ENCODE data around the gene NDUFB10. TPM values are rescaled to one million over a fixed set of nuclear protein-coding genes. Genes with fewer than 3 reads are reported as not detected.

Gene NDUFB10
- total RNA-seq, 4 donors from 2014 or later = 174 to 325 (median 284) TPM

- DNase-seq = no peak
- H3K9me3 ChIP-seq = no peaks in the 10 kb centered on the region
- no peak overlapping the region for H3K4me3 ChIP-seq (replicated peaks in 1 of 3)
- TF ChIP-seq CTCF (IDR thresholded peaks at IDR 0.05) = no peak
- no peak overlapping the region for H3K27ac ChIP-seq
- peaks cover 51 to 54% of the 10 kb centered on the region in 2 donors for H3K36me3 ChIP-seq
- WGBS, 2 donors = 90 to 98% methylated on average over 8 to 15 of the region's 39 CpGs
- intact Hi-C loops (cut with DNase I) = no loop called here
- H3K4me1 ChIP-seq = peaks cover 6 to 9% of the 10 kb centered on the region in 2 donors
- H3K27me3 ChIP-seq = no peaks in the 10 kb centered on the region
These were observed 39.8 kb downstream of the NDUFB10 start for GRCh38 chr16:1998852-1999801.

- no peak for DNase-seq
- H3K4me1 ChIP-seq = peaks cover 7 to 15% of the 10 kb centered on the region in 2 donors
- no peak overlapping the region for H3K27ac ChIP-seq
- intact Hi-C loops (cut with DNase I) = no loop called here
- H3K9me3 ChIP-seq = no peaks in the 10 kb centered on the region
- H3K4me3 ChIP-seq (replicated peaks in 1 of 3) = no peak overlapping the region
- H3K27me3 ChIP-seq = no peaks in the 10 kb centered on the region
- WGBS, 2 donors = 90 to 93% methylated on average over 20 to 25 of the region's 28 CpGs
- TF ChIP-seq CTCF (IDR thresholded peaks at IDR 0.05) = no peak
- TF ChIP-seq POLR2A (IDR thresholded peaks at IDR 0.05) = no peak
- peaks cover 51 to 54% of the 10 kb centered on the region in 2 donors for H3K36me3 ChIP-seq
These were observed 40.7 kb downstream of the NDUFB10 start for GRCh38 chr16:1999866-2000514.

- DNase-seq = no peak
These were observed 41.7 kb downstream of the NDUFB10 start for GRCh38 chr16:2001035-2001434.

GRCh38 chr16:2001456-2002355 lies 42.4 kb downstream of the NDUFB10 start:
- Histone ChIP-seq H3K27me3 (no peaks in the 10 kb centered on the region), H3K27ac (no peak overlapping the region), H3K9me3 (no peaks in the 10 kb centered on the region), H3K4me1 (peaks cover 7 to 19% of the 10 kb centered on the region in 2 donors), H3K36me3 (peaks cover 51 to 54% of the 10 kb centered on the region in 2 donors), H3K4me3 (replicated peaks in 1 of 3) (no peak overlapping the region)
- 95% methylated on average over 9 to 25 of the region's 53 CpGs for WGBS, 2 donors
- intact Hi-C loops (cut with DNase I) = no loop called here
- TF ChIP-seq CTCF (IDR thresholded peaks at IDR 0.05) (no peak), POLR2A (IDR thresholded peaks at IDR 0.05) (no peak)
- DNase-seq = no peak

More at GRCh38 chr16:2001035-2001434, 41.7 kb downstream of the NDUFB10 start:
- H3K27ac ChIP-seq = no peak overlapping the region
- intact Hi-C loops (cut with DNase I) = no loop called here
- H3K27me3 ChIP-seq = no peaks in the 10 kb centered on the region
- no peaks in the 10 kb centered on the region for H3K9me3 ChIP-seq
- peaks cover 7 to 18% of the 10 kb centered on the region in 2 donors for H3K4me1 ChIP-seq
- TF ChIP-seq POLR2A (IDR thresholded peaks at IDR 0.05) (no peak), CTCF (IDR thresholded peaks at IDR 0.05) (no peak)
- peaks cover 51 to 54% of the 10 kb centered on the region in 2 donors for H3K36me3 ChIP-seq
- H3K4me3 ChIP-seq (replicated peaks in 1 of 3) = no peak overlapping the region
- WGBS, 2 donors = 93 to 95% methylated on average over 7 to 19 of the region's 19 CpGs
